Parathyroid adenoma (tissue), 2 donors: ENCODE results near the gene NME7.
"Not testable (repeated sequence)": the region's sequence is repeated elsewhere in the genome, so short reads cannot be mapped to it uniquely, and the experiment has no call there.

ENCODE experiments used
- H2AFZ ChIP-seq: fragments of 300-600 bp; sonication (generic); one replicate; pipeline ENCODE4 v1.7.0; 2017; ENCODE audit warnings: antibody characterized with exemption, mild to moderate bottlenecking
- H3K27ac ChIP-seq: fragments of 300-600 bp; sonication (generic); one replicate; pipeline ENCODE4 v1.7.0; 2017
- H3K27me3 ChIP-seq: fragments of 300-600 bp; sonication (generic); one replicate; pipeline ENCODE4 v1.7.0; 2017; ENCODE audit warnings: low read length; ENCODE audit not compliant: control insufficient read depth, insufficient read depth
- H3K36me3 ChIP-seq: fragments of 300-600 bp; sonication (generic); one replicate; pipeline ENCODE4 v1.7.0; 2017; ENCODE audit warnings: low read length; ENCODE audit not compliant: control insufficient read depth, insufficient read depth
- H3K4me1 ChIP-seq: fragments of 300-600 bp; sonication (generic); one replicate; pipeline ENCODE4 v1.7.0; 2017; ENCODE audit warnings: control low read depth
- H3K4me2 ChIP-seq: fragments of 300-600 bp; sonication (generic); one replicate; pipeline ENCODE4 v1.7.0; 2017; ENCODE audit warnings: low read length
- H3K4me3 ChIP-seq: fragments of 300-600 bp; sonication (generic); one replicate; pipeline ENCODE4 v1.7.0; 2017; ENCODE audit warnings: low read depth, low read length
- H3K79me2 ChIP-seq: fragments of 300-600 bp; sonication (generic); one replicate; pipeline ENCODE4 v1.7.0; 2017; ENCODE audit warnings: control low read depth
- H3K9ac ChIP-seq: fragments of 300-600 bp; sonication (generic); one replicate; pipeline ENCODE4 v1.7.0; 2017; ENCODE audit warnings: mild to moderate bottlenecking
- H3K9me3 ChIP-seq: fragments of 300-600 bp; sonication (generic); one replicate; pipeline ENCODE4 v1.7.0; 2017; ENCODE audit warnings: low read length; ENCODE audit not compliant: control insufficient read depth
- CTCF ChIP-seq: fragments of 300-600 bp; sonication (generic); IDR thresholded peaks from one replicate; pipeline ENCODE4 v1.7.0; 2017; ENCODE audit warnings: antibody characterized with exemption, mild to moderate bottlenecking
- donor health status: primary hyperparathyroidism.

Gene NME7

GRCh38 chr1:169289016-169289415, 78.6 kb downstream of the NME7 start:
- no peak for TF ChIP-seq CTCF
- H3K36me3 ChIP-seq, result no peaks in the 10 kb centered on the region
- H3K79me2 ChIP-seq, result no peaks in the 10 kb centered on the region
- no peak overlapping the region for H3K4me3 ChIP-seq
- H3K27ac ChIP-seq, result no peak overlapping the region
- no peaks in the 10 kb centered on the region for H3K27me3 ChIP-seq
- H3K9ac ChIP-seq, result no peak overlapping the region
- H3K9me3 ChIP-seq, result no peaks in the 10 kb centered on the region
- H3K4me1 ChIP-seq, result no peaks in the 10 kb centered on the region
- no peak overlapping the region for H3K4me2 ChIP-seq
- no peak overlapping the region for H2AFZ ChIP-seq

DNA sequence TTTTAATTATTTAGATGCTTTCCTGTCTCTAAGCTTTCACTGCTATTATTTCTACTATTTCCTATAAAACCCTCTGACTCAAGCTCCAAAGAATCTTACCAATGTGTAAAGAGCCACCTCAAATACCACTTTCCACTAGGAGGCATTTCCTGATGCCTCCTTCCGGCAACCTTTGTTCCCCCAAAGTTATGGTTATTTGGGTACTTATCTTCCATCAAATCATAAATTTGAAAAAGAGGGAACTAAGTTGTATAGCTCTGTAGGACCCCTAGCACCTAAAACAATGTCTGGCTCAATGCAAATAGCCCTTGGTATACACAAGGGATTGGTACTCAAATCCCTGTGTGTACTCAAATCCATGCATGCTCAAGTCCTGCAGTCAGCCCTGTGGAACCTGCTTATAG, 79.6 kb downstream of the NME7 start:
- no peak for TF ChIP-seq CTCF
- no peak overlapping the region for H3K4me3 ChIP-seq
- no peaks in the 10 kb centered on the region for H3K27me3 ChIP-seq
- no peaks in the 10 kb centered on the region for H3K79me2 ChIP-seq
- H2AFZ ChIP-seq, result no peak overlapping the region
- no peak overlapping the region for H3K4me2 ChIP-seq
- H3K4me1 ChIP-seq, result no peaks in the 10 kb centered on the region
- no peak overlapping the region for H3K9ac ChIP-seq
- no peaks in the 10 kb centered on the region for H3K9me3 ChIP-seq
- H3K36me3 ChIP-seq, result no peaks in the 10 kb centered on the region
- H3K27ac ChIP-seq, result no peak overlapping the region

DNA sequence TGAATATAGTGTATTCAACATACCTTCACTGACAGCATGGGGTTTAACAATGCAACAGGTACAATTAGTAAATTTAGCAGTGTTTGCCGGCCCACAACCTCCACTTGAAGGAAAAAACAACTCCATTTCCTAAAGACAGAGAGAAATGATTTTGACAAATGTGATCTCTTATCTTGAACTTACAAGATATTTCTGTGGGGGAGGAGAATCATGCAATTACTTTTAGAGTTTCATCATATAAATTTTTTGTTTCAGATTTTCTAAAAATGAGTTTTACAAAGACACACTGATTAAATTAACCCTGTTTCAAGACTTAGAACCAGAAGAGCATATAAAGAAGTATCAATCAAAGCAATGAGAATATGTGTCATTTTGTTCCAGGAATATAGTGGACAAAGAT, 80.3 kb downstream of the NME7 start:
- H3K27me3 ChIP-seq, result no peaks in the 10 kb centered on the region

DNA sequence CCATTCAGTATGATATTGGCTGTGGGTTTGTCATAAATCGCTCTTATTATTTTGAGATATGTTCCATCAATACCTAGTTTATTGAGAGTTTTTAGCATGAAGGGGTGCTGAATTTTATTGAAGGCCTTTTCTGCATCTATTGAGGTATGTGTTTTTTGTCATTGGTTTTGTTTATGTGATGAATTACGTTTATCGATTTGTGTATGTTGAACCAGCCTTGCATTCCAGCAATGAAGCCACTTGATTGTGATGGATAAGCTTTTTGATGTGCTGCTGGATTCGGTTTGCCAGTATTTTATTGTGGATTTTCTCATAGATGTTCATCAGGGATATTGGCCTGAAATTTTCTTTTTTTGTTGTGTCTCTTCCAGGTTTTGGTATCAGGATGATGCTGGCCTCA, 86.0 kb downstream of the NME7 start:
- H3K4me2 ChIP-seq, H3K79me2 ChIP-seq, H3K9ac ChIP-seq, H3K36me3 ChIP-seq, H3K27me3 ChIP-seq, H3K4me1 ChIP-seq, H2AFZ ChIP-seq, H3K27ac ChIP-seq, H3K4me3 ChIP-seq, H3K9me3 ChIP-seq: not testable (repeated sequence)

More for the DNA sequence above, 80.3 kb downstream of the NME7 start:
- H3K79me2 ChIP-seq, result no peaks in the 10 kb centered on the region
- H3K36me3 ChIP-seq, result no peaks in the 10 kb centered on the region
- no peak overlapping the region for H3K27ac ChIP-seq
- no peak for TF ChIP-seq CTCF
- no peaks in the 10 kb centered on the region for H3K4me1 ChIP-seq
- H3K4me3 ChIP-seq, result no peak overlapping the region
- H2AFZ ChIP-seq, result no peak overlapping the region
- H3K9ac ChIP-seq, result no peak overlapping the region
- H3K9me3 ChIP-seq, result no peaks in the 10 kb centered on the region
- no peak overlapping the region for H3K4me2 ChIP-seq

- Histone ChIP-seq H3K27ac (no peak overlapping the region), H3K79me2 (no peaks in the 10 kb centered on the region), H3K4me3 (no peak overlapping the region), H3K9ac (no peak overlapping the region), H3K4me2 (no peak overlapping the region), H3K9me3 (no peaks in the 10 kb centered on the region), H3K36me3 (no peaks in the 10 kb centered on the region), H2AFZ (no peak overlapping the region), H3K4me1 (no peaks in the 10 kb centered on the region), H3K27me3 (no peaks in the 10 kb centered on the region)
- no peak for TF ChIP-seq CTCF
Measured at GRCh38 chr1:169271098-169271497, 96.5 kb downstream of the NME7 start.
